ENCODE measurements around the gene CNOT6. TPM values are rescaled to one million over a fixed set of nuclear protein-coding genes. Genes with fewer than 3 reads are reported as not detected.

Gene CNOT6
- total and polyA plus RNA-seq, 2 donors (not counting 1 experiment from before 2014, with no cell fraction given) = 12.7 to 19.5 TPM

DNA sequence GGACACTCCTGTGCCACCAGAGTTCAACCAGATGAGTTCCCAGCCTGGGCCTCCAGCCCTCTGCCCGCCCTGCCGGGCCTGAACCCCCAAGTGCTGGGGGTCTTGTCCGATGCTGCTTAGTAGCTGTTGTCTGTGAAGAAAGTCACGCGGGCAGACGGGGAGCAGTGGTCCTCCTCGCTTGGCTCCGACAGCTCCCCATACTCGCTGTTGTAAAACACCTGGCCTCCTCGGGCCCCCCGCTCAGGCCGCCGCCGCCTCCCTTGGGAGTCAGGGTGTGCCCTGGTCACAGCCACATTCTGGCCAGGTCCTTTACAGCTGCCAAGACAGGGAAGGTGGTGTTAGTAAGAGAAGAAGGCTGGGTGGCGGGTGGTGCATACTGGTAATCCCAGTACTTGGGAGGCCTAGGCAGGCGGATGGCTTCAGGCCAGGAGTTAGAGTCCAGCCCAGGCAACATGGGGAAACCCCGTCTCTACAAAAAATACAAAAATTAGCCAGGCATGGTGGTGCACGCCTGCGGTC lies 109.0 kb downstream of the CNOT6 start:
- Histone ChIP-seq H3K27ac (ENCODE audit: insufficient read depth, low read length) (no peak overlapping the region), H3K9ac (ENCODE audit: insufficient read depth, low read length) (no peak overlapping the region), H4K20me1 (ENCODE audit: control insufficient read depth, extremely low read depth, insufficient read depth, low read length) (no peaks in the 10 kb centered on the region), H2AFZ (ENCODE audit: low read length) (no peak overlapping the region), H3K36me3 (ENCODE audit: control insufficient read depth, insufficient read depth, low read length) (no peaks in the 10 kb centered on the region), H3K4me3 (replicated peaks in 1 of 4; ENCODE audit: control extremely low read depth in 1 of 4, insufficient read depth in 1 of 4, low read depth in 3 of 4, low read length in 4 of 4) (no peak overlapping the region), H3K4me2 (ENCODE audit: extremely low read depth, insufficient read depth, low read length) (no peak overlapping the region), H3K79me2 (ENCODE audit: control insufficient read depth, insufficient read depth, low read length) (no peaks in the 10 kb centered on the region), H3K4me1 (ENCODE audit: control insufficient read depth, extremely low read depth, insufficient read depth, low read length) (no peaks in the 10 kb centered on the region), H3K27me3 (ENCODE audit: control insufficient read depth, insufficient read depth, low read length) (no peaks in the 10 kb centered on the region), H3K9me3 (ENCODE audit: control insufficient read depth, insufficient read depth, low read depth, low read length) (no peaks in the 10 kb centered on the region)
- TF ChIP-seq CTCF (conservative IDR thresholded peaks at IDR 0.05 in 1 of 2, IDR thresholded peaks at IDR 0.05 in 1 of 2; ENCODE audit: low read depth in 1 of 2, low read length in 2 of 2) = no peak
- no peak for TF ChIP-seq EZH2 (IDR thresholded peaks at IDR 0.05; ENCODE audit: low read length, missing control alignments)
- no peak for DNase-seq (ENCODE audit: low read depth in 2 of 2)

GRCh38 chr5:180604271-180604670 lies 110.1 kb downstream of the CNOT6 start:
- Histone ChIP-seq H3K79me2 (ENCODE audit: control insufficient read depth, insufficient read depth, low read length) (no peaks in the 10 kb centered on the region), H3K4me3 (replicated peaks in 1 of 4; ENCODE audit: control extremely low read depth in 1 of 4, insufficient read depth in 1 of 4, low read depth in 3 of 4, low read length in 4 of 4) (no peak overlapping the region), H3K27me3 (ENCODE audit: control insufficient read depth, insufficient read depth, low read length) (no peaks in the 10 kb centered on the region), H3K36me3 (ENCODE audit: control insufficient read depth, insufficient read depth, low read length) (no peaks in the 10 kb centered on the region), H3K4me2 (ENCODE audit: extremely low read depth, insufficient read depth, low read length) (no peak overlapping the region), H3K27ac (ENCODE audit: insufficient read depth, low read length) (no peak overlapping the region), H2AFZ (ENCODE audit: low read length) (no peak overlapping the region), H4K20me1 (ENCODE audit: control insufficient read depth, extremely low read depth, insufficient read depth, low read length) (no peaks in the 10 kb centered on the region), H3K9ac (ENCODE audit: insufficient read depth, low read length) (no peak overlapping the region), H3K4me1 (ENCODE audit: control insufficient read depth, extremely low read depth, insufficient read depth, low read length) (no peaks in the 10 kb centered on the region), H3K9me3 (ENCODE audit: control insufficient read depth, insufficient read depth, low read depth, low read length) (no peaks in the 10 kb centered on the region)
- DNase-seq (ENCODE audit: low read depth in 2 of 2) = no peak
- TF ChIP-seq CTCF (conservative IDR thresholded peaks at IDR 0.05 in 1 of 2, IDR thresholded peaks at IDR 0.05 in 1 of 2; ENCODE audit: low read depth in 1 of 2, low read length in 2 of 2) = no peak
- no peak for TF ChIP-seq EZH2 (IDR thresholded peaks at IDR 0.05; ENCODE audit: low read length, missing control alignments)

- peak; percentile 61 to 85 for TF ChIP-seq CTCF (conservative IDR thresholded peaks at IDR 0.05 in 1 of 2, IDR thresholded peaks at IDR 0.05 in 1 of 2; ENCODE audit: low read depth in 1 of 2, low read length in 2 of 2)
- TF ChIP-seq EZH2 (IDR thresholded peaks at IDR 0.05; ENCODE audit: low read length, missing control alignments) = no peak
- Histone ChIP-seq H3K9me3 (ENCODE audit: control insufficient read depth, insufficient read depth, low read depth, low read length) (no peaks in the 10 kb centered on the region), H3K4me3 (replicated peaks in 1 of 4; ENCODE audit: control extremely low read depth in 1 of 4, insufficient read depth in 1 of 4, low read depth in 3 of 4, low read length in 4 of 4) (no peak overlapping the region), H3K9ac (ENCODE audit: insufficient read depth, low read length) (no peak overlapping the region), H3K4me1 (ENCODE audit: control insufficient read depth, extremely low read depth, insufficient read depth, low read length) (no peaks in the 10 kb centered on the region), H3K36me3 (ENCODE audit: control insufficient read depth, insufficient read depth, low read length) (no peaks in the 10 kb centered on the region), H3K79me2 (ENCODE audit: control insufficient read depth, insufficient read depth, low read length) (no peaks in the 10 kb centered on the region), H3K27me3 (ENCODE audit: control insufficient read depth, insufficient read depth, low read length) (no peaks in the 10 kb centered on the region), H3K27ac (ENCODE audit: insufficient read depth, low read length) (no peak overlapping the region), H2AFZ (ENCODE audit: low read length) (no peak overlapping the region), H4K20me1 (ENCODE audit: control insufficient read depth, extremely low read depth, insufficient read depth, low read length) (no peaks in the 10 kb centered on the region), H3K4me2 (ENCODE audit: extremely low read depth, insufficient read depth, low read length) (no peak overlapping the region)
- peak; percentile 32 to 60 for DNase-seq (ENCODE audit: low read depth in 2 of 2)
Measured at GRCh38 chr5:180605554-180606214, 111.5 kb downstream of the CNOT6 start.

Data from fibroblast of lung (primary cell).